ENCODE data around the gene CCDC122.
"Not testable (repeated sequence)": the region's sequence is repeated elsewhere in the genome, so short reads cannot be mapped to it uniquely, and the experiment has no call there.

The CCDC122 gene

DNA sequence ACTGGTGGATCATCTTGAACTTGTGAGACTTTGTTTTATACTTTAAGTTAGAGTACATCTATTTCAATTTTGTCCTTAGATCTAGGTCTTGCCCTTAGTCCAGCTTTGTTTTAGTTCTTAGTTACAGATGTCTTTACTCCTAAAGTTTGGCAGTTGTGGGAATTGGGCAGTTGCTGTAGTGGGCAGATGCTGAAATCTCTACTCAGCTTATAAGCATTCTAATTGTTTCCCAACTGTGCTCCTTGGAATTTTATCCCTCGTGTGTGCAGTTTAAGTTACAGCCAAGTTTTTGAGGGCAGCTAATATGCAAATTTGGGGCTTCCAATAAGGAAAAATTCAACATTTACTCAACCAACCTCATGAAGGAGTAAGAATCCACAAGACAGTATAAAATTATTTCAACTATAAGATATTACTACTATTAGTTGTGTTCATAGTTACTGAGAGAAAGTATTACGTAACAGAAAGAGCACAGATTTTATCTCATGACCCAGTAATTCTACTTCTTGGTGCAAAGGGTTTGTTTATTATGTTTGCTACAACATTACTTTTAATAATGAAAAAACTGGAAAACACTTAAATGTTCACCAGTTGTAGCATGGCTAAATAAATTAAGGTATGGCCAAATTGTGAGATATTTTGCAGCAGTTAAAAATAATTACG lies 32.9 kb downstream of the CCDC122 start:
- Mint-ChIP-seq H3K4me1 (no peaks in the 10 kb centered on the region), H3K9me3 (peaks cover 17% of the 10 kb centered on the region), H3K27me3 (peaks cover 5% of the 10 kb centered on the region), H3K36me3 (peaks cover 8% of the 10 kb centered on the region), H3K27ac (no peak overlapping the region), H3K4me3 (no peak overlapping the region)

DNA sequence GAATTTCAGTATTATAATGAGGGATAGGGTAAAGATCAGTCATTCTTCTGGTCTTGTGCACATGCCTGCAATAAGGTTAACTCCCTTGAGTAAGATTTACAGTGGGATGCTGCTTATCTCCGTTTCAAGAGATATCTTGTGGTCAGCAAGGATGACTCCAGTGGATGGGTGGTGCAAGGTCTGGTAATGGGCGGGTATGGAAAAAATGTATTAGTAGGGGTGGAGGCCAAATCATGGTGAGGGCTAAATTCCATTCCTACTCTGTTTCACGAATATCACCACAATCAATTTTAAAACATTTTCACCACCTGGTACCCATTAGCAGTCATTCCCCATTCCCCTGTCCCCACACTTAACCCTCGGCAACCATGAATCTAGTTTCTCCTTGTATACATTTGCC lies 40.6 kb downstream of the CCDC122 start:
- no peaks in the 10 kb centered on the region for H3K4me1 Mint-ChIP-seq
- H3K27ac Mint-ChIP-seq, result no peak overlapping the region
- H3K9me3 Mint-ChIP-seq, result no peaks in the 10 kb centered on the region
- no peaks in the 10 kb centered on the region for H3K27me3 Mint-ChIP-seq
- H3K4me3 Mint-ChIP-seq, result no peak overlapping the region
- H3K36me3 Mint-ChIP-seq, result no peaks in the 10 kb centered on the region

DNA sequence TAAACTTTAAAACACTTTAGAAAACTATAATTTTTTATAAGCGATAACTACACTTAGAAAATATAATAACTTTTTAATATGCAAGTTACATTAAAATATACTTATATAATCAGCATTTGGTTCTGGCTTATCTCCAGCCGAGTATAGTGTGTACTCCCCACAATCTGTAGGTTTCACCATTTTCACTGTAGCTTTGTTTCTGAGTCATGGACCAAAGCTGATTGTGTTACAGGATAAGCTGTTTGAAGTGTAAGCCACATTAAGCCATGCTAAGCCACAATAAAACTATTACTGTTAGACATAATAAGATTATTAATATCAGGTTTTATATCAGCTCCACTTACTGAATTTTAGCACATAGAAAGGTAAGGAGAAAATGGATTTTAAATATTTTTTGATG lies 43.8 kb downstream of the CCDC122 start:
- no peaks in the 10 kb centered on the region for H3K27me3 Mint-ChIP-seq
- H3K36me3 Mint-ChIP-seq, result no peaks in the 10 kb centered on the region
- H3K4me3 Mint-ChIP-seq, result no peak overlapping the region
- H3K4me1 Mint-ChIP-seq, result no peaks in the 10 kb centered on the region
- H3K27ac Mint-ChIP-seq, result no peak overlapping the region
- no peaks in the 10 kb centered on the region for H3K9me3 Mint-ChIP-seq

DNA sequence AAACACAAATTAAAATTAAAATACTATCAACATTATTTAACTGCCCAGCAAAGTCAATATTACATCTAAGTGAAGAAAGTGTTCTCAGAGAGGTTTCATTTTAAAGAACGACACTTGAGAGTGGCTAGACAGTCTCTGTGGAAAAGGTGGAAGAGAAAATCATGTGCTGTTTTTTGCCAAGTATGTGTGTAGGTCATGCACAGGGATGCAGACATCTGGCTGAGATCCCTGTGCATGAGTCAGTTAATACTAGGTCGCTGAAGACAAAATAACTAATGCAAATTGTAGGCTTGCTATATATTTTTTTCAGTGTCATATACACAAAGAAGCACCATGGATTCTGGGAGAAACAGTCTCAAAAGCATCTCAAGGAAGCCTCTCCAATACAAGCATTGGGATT lies 48.5 kb downstream of the CCDC122 start:
- no peak overlapping the region for H3K4me3 Mint-ChIP-seq
- H3K36me3 Mint-ChIP-seq, result no peaks in the 10 kb centered on the region
- H3K27me3 Mint-ChIP-seq, result peaks cover 4% of the 10 kb centered on the region
- H3K4me1 Mint-ChIP-seq, result no peaks in the 10 kb centered on the region
- no peak overlapping the region for H3K27ac Mint-ChIP-seq
- H3K9me3 Mint-ChIP-seq, result no peaks in the 10 kb centered on the region

DNA sequence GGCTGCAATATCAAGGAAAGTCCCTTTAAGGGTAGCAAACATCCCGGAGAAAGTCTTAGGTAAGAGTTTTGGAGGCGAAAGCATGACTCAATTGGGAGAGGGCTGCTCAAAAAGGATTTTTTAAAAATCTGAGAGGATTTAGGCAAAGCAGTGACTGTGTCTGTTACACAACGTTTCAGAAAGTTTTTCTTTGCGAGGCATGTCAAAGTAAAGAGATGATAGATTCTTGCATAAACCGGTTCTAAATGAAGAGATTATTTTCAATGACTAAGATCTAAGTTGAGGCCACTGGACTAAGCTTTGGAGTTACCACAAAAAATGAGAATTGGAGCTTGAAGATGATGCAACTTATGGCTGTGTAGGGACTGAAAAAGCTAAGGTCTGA lies 49.1 kb downstream of the CCDC122 start:
- Mint-ChIP-seq H3K4me1 (no peaks in the 10 kb centered on the region), H3K4me3 (no peak overlapping the region), H3K27ac (no peak overlapping the region), H3K9me3 (no peaks in the 10 kb centered on the region), H3K27me3 (peaks cover 6% of the 10 kb centered on the region), H3K36me3 (no peaks in the 10 kb centered on the region)

DNA sequence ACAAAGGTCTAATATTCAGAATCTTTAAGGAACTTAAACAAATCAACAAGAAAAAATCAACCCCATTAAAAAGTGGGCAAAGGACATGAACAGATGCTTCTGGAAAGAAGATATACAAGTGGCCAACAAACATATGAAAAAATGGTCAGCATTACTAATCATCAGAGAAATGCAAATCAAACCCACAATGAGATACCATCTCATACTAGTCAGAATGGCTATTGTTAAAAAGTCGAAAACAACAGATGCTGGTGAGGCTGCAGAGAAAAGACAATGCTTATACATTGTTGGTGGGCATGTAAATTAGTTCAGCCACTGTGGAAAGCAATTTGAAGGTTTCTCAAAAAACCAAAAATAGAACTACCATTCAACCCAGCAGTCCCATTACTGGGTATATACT lies 54.9 kb downstream of the CCDC122 start:
- H3K27me3 Mint-ChIP-seq, H3K27ac Mint-ChIP-seq, H3K4me3 Mint-ChIP-seq, H3K4me1 Mint-ChIP-seq, H3K36me3 Mint-ChIP-seq, H3K9me3 Mint-ChIP-seq: not testable (repeated sequence)

DNA sequence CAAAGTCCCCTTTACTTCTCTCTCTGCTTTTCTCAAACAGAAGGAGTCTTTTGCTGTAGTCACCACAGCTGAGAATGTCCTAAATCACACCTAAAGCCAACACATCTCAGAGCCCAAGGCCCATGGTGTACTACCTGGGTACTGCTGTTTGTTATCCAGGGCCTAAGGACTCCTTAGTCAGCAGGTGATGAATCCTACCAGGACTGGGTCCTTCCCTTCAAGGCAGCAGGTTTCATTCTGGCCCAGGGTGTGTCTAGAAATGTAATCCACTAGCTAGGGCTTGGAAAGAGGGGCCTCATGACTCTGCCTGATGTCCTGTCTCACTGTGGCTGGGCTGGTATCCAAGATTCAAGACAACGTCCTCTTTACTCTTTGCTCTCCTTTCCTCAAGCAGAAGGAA lies 56.6 kb downstream of the CCDC122 start:
- Mint-ChIP-seq H3K36me3 (no peaks in the 10 kb centered on the region), H3K4me1 (no peaks in the 10 kb centered on the region), H3K4me3 (no peak overlapping the region), H3K27me3 (peaks cover 12% of the 10 kb centered on the region), H3K9me3 (no peaks in the 10 kb centered on the region), H3K27ac (no peak overlapping the region)

DNA sequence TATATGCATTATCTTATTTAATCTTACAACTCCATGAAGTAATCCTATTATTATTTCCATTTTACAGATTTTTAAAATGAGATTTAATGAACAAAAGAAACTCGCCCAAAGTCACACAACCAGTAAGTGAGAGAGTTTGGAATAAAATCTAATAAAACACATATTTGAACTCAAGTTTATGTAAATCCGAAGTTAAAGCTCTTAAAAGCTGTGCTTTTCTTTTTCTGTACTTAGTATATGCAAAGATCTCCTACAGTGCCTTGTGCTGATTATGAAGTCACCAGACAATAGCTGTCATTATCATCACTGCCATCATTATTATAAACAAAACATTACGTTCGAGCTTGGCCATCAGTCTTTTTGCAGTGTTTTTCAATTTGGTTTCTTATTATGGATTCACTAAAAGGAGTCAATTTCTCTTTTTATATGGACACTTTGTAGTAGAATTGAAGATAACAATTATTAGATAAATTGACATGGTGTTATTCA lies 63.1 kb downstream of the CCDC122 start:
- Mint-ChIP-seq H3K36me3 (no peaks in the 10 kb centered on the region), H3K27me3 (peaks cover 20% of the 10 kb centered on the region), H3K27ac (no peak overlapping the region), H3K4me3 (no peak overlapping the region), H3K4me1 (no peaks in the 10 kb centered on the region), H3K9me3 (no peaks in the 10 kb centered on the region)

DNA sequence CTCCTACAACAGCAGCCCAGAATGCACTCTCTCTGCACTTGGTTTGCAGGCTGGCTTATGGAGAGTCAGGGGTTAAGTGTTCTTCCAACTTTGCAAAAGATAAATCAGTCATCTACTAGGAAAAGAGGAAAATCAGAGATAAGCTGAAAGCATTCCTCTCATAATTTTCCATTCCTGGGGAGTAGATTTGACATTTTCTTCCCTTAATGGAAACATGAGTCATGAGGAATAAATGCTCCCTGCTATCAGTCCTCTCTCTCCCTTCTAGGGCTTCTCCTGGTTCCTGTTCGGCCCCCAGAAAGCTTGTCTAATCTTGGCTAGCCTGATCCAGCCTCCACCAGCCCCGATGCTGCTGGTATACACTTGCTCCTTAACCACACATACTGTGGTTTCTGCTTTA lies 64.3 kb downstream of the CCDC122 start:
- Mint-ChIP-seq H3K9me3 (no peaks in the 10 kb centered on the region), H3K27ac (no peak overlapping the region), H3K36me3 (no peaks in the 10 kb centered on the region), H3K4me1 (no peaks in the 10 kb centered on the region), H3K27me3 (peaks cover 20% of the 10 kb centered on the region), H3K4me3 (no peak overlapping the region)

DNA sequence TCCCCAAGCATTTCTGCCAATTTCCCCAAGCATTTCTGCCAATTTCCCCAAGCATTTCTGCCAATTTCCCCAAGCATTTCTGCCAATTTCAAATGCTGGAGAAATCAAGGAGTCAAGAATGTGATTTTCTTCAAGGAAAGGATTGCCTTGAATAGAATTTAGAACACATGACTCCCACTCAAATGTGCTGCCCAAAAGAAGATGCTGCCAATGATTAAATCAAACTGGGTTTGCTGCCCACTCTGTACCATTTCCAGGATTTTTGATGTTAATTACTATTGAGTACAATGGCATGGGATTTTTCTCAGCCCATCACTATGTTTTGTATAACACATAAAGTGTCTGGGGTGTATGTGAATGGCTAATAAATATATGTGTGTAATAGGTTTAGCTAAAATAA lies 70.9 kb downstream of the CCDC122 start:
- no peak overlapping the region for H3K27ac Mint-ChIP-seq
- H3K27me3 Mint-ChIP-seq, result peaks cover 18% of the 10 kb centered on the region
- H3K4me3 Mint-ChIP-seq, result no peak overlapping the region
- peaks cover 4% of the 10 kb centered on the region for H3K4me1 Mint-ChIP-seq
- H3K36me3 Mint-ChIP-seq, result no peaks in the 10 kb centered on the region
- H3K9me3 Mint-ChIP-seq, result no peaks in the 10 kb centered on the region

DNA sequence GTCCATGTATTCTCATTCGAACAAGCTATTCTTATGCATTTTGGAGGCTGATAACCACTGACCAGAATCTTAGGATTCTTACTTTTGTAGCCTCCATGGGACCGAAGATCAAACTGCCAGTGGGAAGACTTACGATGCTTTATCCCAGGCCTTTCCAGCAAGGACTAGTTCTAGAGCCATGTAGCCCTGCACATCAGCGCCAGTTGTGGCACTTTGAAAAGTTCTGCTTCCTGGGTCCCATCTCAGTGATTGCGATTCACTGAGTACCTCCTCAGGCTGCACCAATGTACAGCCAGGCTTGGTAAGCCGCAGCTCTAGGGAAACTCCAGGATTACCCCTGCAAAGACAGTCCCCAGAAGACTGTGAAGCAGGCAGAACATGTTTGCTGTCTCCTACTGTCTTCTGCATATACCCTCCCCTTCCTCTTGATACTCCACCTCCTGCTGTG lies 73.8 kb downstream of the CCDC122 start:
- Mint-ChIP-seq H3K4me3 (no peak overlapping the region), H3K9me3 (no peaks in the 10 kb centered on the region), H3K36me3 (no peaks in the 10 kb centered on the region), H3K27me3 (peaks cover 12% of the 10 kb centered on the region), H3K4me1 (peaks cover 4% of the 10 kb centered on the region), H3K27ac (no peak overlapping the region)

DNA sequence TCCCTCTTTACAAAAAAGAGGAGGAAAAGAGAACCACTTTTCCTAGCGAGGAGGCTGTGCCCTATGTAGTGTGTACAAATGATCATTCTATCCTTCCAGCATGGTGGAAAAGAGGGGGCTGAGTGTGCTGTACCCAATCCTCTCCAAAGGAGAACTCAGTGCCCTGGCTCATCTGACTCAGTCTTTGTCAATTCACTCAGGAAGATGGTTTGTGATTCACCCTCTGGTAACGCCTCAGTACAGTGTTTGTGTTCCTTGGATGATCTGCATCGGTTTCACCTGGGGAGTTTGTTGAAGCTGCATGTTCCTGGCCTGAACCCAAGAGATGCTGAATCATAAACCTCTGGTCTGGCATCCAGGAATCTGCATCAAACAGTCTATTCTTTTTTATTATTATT lies 74.5 kb downstream of the CCDC122 start:
- no peak overlapping the region for H3K27ac Mint-ChIP-seq

DNA sequence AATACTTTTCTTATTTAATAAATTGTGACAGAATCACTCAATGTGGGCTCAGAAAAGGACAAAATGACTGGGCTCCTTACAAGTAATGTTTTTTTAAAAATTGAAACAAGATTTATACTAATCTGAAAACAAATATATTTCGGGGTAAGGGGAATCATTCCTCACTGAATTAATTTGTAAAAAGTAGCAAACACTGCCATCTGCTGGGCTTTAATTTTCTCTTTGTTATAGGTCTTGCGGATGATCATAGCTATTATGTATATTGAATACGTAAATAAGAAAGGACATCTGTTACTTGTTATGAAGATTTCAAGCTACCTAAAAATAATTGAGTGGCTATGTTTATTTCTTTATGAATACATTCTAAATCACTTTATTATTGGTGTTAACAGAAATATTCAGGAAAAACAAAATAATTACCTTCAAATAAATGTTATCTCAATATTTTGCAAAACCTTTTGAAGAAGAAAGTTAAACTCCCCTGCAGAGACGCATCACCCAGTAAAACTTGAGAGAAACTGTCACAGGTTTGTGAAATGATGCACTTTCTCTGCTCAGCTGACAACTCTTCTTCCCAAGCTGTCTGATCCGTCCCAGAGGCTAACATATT lies 75.0 kb downstream of the CCDC122 start:
- no peak overlapping the region for H3K27ac Mint-ChIP-seq
- H3K4me3 Mint-ChIP-seq, result no peak overlapping the region
- no peaks in the 10 kb centered on the region for H3K36me3 Mint-ChIP-seq
- peaks cover 10% of the 10 kb centered on the region for H3K27me3 Mint-ChIP-seq
- H3K4me1 Mint-ChIP-seq, result peaks cover 4% of the 10 kb centered on the region
- no peaks in the 10 kb centered on the region for H3K9me3 Mint-ChIP-seq

More for the DNA sequence above, 74.5 kb downstream of the CCDC122 start:
- Mint-ChIP-seq H3K36me3 (no peaks in the 10 kb centered on the region), H3K4me3 (no peak overlapping the region), H3K9me3 (no peaks in the 10 kb centered on the region), H3K27me3 (peaks cover 10% of the 10 kb centered on the region), H3K4me1 (peaks cover 4% of the 10 kb centered on the region)

DNA sequence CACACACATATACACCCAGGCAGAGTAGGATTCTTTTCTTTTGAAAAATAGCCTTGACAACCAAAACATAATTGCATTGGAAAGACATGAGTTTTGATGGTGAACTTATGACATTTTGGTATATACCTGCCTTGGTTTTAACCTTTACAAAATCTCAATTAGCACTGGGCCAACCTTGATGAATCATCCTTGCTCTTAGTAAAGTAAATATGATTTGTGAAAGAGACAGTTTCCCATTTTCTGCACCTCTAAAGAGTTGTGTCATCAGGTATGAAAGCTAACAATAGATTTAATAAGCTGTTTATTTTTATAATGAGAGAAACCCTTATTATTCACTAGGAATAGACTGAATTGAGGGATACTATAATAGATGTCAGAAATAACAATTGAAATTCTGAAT lies 77.0 kb downstream of the CCDC122 start:
- Mint-ChIP-seq H3K9me3 (no peaks in the 10 kb centered on the region), H3K4me3 (no peak overlapping the region), H3K27ac (no peak overlapping the region), H3K4me1 (peaks cover 4% of the 10 kb centered on the region), H3K36me3 (no peaks in the 10 kb centered on the region), H3K27me3 (peaks cover 10% of the 10 kb centered on the region)

DNA sequence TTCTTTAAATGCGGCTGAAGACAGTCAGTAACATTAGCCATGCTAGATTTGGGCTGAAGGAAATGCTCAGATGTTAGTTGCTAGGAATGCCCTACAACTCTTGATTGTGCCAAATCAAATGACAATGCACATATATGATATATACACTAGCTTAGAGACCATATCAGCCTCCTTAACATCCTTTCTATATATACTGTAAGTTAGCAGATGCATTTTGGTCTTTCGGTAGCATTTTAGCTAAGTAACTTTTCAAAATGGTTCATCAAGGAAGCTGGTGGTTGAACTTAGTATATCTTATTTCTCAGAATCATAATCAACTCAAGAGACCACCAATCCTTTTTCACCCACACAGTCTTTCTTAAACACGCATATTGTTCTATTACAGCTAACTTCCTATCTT lies 78.7 kb downstream of the CCDC122 start:
- Mint-ChIP-seq H3K36me3 (no peaks in the 10 kb centered on the region), H3K27me3 (peaks cover 10% of the 10 kb centered on the region), H3K27ac (no peak overlapping the region), H3K4me1 (peaks cover 11% of the 10 kb centered on the region), H3K4me3 (no peak overlapping the region), H3K9me3 (no peaks in the 10 kb centered on the region)

DNA sequence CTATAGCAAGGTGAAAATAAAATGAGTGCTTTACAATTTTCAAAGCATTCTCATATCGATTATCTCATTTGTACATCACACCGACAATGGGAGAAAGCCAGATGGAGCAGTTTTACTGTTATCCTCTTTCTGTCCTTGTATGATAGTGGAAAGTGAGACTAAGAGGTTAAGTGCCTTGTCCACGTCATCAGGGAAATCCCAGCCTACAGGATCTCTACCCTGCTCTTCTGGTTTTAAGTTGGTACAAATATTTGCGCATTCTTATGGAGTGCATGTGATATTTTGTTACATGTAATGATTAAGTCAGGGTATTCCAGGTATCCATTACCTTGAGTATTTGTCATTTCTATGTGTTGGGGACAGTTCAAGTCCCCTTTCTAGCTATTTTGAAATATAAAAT lies 80.3 kb downstream of the CCDC122 start:
- H3K36me3 Mint-ChIP-seq, result no peaks in the 10 kb centered on the region
- no peak overlapping the region for H3K27ac Mint-ChIP-seq
- H3K4me3 Mint-ChIP-seq, result no peak overlapping the region
- no peaks in the 10 kb centered on the region for H3K9me3 Mint-ChIP-seq
- H3K27me3 Mint-ChIP-seq, result peaks cover 6% of the 10 kb centered on the region
- peaks cover 7% of the 10 kb centered on the region for H3K4me1 Mint-ChIP-seq

DNA sequence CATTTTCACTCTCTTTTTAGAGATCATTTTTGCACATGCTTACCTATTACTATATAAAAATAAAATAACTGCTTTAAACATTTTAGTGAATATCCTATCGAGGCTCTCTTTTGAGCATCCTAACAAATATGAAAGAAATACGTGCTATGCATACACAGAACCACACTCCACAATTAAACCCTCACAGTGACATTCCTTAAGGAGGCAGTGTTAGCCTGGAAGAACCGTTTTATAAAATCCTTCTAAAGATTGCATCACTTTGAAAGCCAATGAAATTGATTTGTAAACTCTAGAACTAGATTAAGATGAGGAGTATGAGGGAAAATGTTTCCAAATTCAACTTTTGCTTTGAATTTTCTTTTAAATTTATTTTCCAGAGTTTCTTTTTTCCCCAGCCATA lies 81.7 kb downstream of the CCDC122 start:
- Mint-ChIP-seq H3K27me3 (peaks cover 6% of the 10 kb centered on the region), H3K4me1 (peaks cover 7% of the 10 kb centered on the region), H3K36me3 (no peaks in the 10 kb centered on the region), H3K9me3 (no peaks in the 10 kb centered on the region), H3K4me3 (no peak overlapping the region), H3K27ac (no peak overlapping the region)
